Measurements from ENCODE around the gene FASN.

The FASN gene

DNA sequence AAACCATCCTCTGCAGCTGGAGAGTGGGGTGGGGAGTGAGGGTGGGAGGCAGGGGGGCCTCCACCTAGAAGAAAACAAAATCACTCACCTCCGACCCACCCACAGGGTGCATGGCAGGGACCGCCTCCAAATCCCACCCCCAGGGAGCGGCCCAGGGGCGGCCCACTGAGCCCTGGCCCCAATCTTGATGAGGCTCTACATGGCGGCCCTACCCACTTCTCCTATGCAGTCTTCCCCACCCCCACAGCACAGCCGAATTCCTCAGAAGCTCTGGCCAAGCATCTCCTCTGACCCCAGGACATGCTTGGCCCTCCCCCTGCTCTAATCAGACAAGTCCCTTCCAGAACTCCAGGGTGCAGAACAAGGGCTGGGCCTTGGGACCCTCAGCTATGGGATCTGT is 18.2 kb upstream of the FASN start:
- Histone ChIP-seq H3K9me3 (ENCODE audit: insufficient read depth, low read length) (no peaks in the 10 kb centered on the region), H2AFZ (ENCODE audit: low read depth, low read length) (no peak overlapping the region), H4K20me1 (ENCODE audit: insufficient read depth, low read length) (no peaks in the 10 kb centered on the region), H3K4me2 (ENCODE audit: low read length) (no peak overlapping the region), H3K4me1 (ENCODE audit: low read length) (no peaks in the 10 kb centered on the region), H3K4me3 (ENCODE audit: low read length) (no peak overlapping the region), H3K79me2 (ENCODE audit: low read length) (no peaks in the 10 kb centered on the region), H3K36me3 (replicated peaks; ENCODE audit: low read depth, low read length) (no peaks in the 10 kb centered on the region), H3K27me3 (ENCODE audit: low read depth, low read length) (no peaks in the 10 kb centered on the region), H3K9ac (ENCODE audit: low read length) (no peak overlapping the region), H3K27ac (ENCODE audit: low read length) (no peak overlapping the region)
- TF ChIP-seq, protein P1, sequence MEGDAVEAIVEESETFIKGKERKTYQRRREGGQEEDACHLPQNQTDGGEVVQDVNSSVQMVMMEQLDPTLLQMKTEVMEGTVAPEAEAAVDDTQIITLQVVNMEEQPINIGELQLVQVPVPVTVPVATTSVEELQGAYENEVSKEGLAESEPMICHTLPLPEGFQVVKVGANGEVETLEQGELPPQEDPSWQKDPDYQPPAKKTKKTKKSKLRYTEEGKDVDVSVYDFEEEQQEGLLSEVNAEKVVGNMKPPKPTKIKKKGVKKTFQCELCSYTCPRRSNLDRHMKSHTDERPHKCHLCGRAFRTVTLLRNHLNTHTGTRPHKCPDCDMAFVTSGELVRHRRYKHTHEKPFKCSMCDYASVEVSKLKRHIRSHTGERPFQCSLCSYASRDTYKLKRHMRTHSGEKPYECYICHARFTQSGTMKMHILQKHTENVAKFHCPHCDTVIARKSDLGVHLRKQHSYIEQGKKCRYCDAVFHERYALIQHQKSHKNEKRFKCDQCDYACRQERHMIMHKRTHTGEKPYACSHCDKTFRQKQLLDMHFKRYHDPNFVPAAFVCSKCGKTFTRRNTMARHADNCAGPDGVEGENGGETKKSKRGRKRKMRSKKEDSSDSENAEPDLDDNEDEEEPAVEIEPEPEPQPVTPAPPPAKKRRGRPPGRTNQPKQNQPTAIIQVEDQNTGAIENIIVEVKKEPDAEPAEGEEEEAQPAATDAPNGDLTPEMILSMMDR (IDR thresholded peaks at IDR 0.05; ENCODE audit: low read depth, low read length) = no peak
- no peak for TF ChIP-seq EZH2phosphoT487 (IDR thresholded peaks at IDR 0.05; ENCODE audit: low read depth)

DNA sequence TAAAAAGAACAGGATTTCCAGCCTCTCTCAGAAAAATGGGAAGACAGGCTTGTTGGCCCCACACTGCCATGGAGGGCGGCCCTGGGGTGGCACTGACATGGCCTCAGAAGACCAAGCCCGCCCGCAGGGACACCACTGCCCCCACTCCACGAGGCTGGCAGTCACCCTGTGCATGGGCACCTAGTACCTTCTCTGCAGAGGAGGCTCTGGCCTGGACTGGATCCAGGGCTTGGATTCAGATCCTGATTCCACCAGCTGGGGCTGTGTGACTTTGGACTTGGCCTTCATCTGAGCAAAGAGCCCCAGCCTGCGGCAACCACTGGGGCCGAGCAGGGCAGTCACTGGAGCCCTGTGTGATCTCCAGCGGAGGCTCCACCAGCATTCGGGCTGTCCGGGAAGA is 16.8 kb upstream of the FASN start:
- Histone ChIP-seq H4K20me1 (ENCODE audit: insufficient read depth, low read length) (no peaks in the 10 kb centered on the region), H2AFZ (ENCODE audit: low read depth, low read length) (no peak overlapping the region), H3K4me2 (ENCODE audit: low read length) (no peak overlapping the region), H3K4me1 (ENCODE audit: low read length) (no peaks in the 10 kb centered on the region), H3K9ac (ENCODE audit: low read length) (no peak overlapping the region), H3K27me3 (ENCODE audit: low read depth, low read length) (no peaks in the 10 kb centered on the region), H3K36me3 (replicated peaks; ENCODE audit: low read depth, low read length) (no peaks in the 10 kb centered on the region), H3K27ac (ENCODE audit: low read length) (no peak overlapping the region), H3K4me3 (ENCODE audit: low read length) (no peak overlapping the region), H3K9me3 (ENCODE audit: insufficient read depth, low read length) (no peaks in the 10 kb centered on the region), H3K79me2 (ENCODE audit: low read length) (no peaks in the 10 kb centered on the region)
- TF ChIP-seq, protein P1 (IDR thresholded peaks at IDR 0.05; ENCODE audit: low read depth, low read length) = no peak
- no peak for TF ChIP-seq EZH2phosphoT487 (IDR thresholded peaks at IDR 0.05; ENCODE audit: low read depth)

DNA sequence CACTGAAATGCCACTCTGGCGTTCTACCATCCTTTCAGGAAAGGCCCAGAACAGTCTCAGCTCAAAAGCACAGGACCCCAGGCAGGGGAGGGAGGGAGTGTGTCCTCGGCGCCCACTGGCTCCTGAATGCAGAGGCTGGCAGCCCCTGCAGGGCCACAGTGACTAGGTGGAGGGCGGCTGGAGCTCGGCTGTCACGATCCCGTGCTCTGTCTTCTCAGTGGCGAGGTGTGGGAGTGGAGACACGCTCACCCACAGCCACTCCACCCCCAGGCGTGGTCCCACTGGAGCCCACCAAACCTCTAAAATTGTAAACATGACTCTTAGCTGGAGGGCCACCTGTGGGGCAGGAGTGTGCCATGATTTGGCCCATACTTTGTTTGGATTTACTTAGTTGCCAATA is 16.4 kb upstream of the FASN start:
- no peaks in the 10 kb centered on the region for H4K20me1 ChIP-seq (ENCODE audit: insufficient read depth, low read length)
- no peaks in the 10 kb centered on the region for H3K4me1 ChIP-seq (ENCODE audit: low read length)
- H3K4me3 ChIP-seq (ENCODE audit: low read length) = no peak overlapping the region
- H3K4me2 ChIP-seq (ENCODE audit: low read length) = no peak overlapping the region
- H3K36me3 ChIP-seq (replicated peaks; ENCODE audit: low read depth, low read length) = no peaks in the 10 kb centered on the region
- no peaks in the 10 kb centered on the region for H3K79me2 ChIP-seq (ENCODE audit: low read length)
- no peaks in the 10 kb centered on the region for H3K27me3 ChIP-seq (ENCODE audit: low read depth, low read length)
- TF ChIP-seq EZH2phosphoT487 (IDR thresholded peaks at IDR 0.05; ENCODE audit: low read depth) = no peak
- TF ChIP-seq, protein P1 (IDR thresholded peaks at IDR 0.05; ENCODE audit: low read depth, low read length) = no peak
- H3K9me3 ChIP-seq (ENCODE audit: insufficient read depth, low read length) = no peaks in the 10 kb centered on the region
- H3K27ac ChIP-seq (ENCODE audit: low read length) = no peak overlapping the region
- H2AFZ ChIP-seq (ENCODE audit: low read depth, low read length) = no peak overlapping the region
- no peak overlapping the region for H3K9ac ChIP-seq (ENCODE audit: low read length)

DNA sequence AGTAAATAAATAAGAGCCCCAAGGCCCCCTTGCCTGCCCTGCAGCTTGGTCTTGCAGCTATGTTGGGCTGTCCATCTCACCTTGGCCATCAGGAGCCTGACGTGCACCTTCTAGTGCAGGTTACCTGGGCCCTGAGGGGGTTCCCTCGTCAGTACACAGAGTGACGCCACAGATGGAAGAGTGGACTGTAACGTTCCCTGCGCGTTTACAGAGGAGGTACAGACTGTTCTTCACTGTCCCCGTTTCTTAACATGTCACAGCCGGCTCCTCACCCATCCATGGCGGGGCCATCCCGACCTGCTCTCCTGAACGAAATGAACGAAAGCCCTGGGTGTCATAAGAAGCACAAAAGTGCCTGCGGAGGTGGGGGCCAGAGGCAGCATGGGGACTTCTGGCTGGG is 15.9 kb upstream of the FASN start:
- Histone ChIP-seq H3K27ac (ENCODE audit: low read length) (no peak overlapping the region), H3K4me1 (ENCODE audit: low read length) (no peaks in the 10 kb centered on the region), H3K9ac (ENCODE audit: low read length) (no peak overlapping the region)

More for the DNA sequence above, 15.9 kb upstream of the FASN start:
- H2AFZ ChIP-seq (ENCODE audit: low read depth, low read length) = no peak overlapping the region
- no peak overlapping the region for H3K4me2 ChIP-seq (ENCODE audit: low read length)
- H3K36me3 ChIP-seq (replicated peaks; ENCODE audit: low read depth, low read length) = no peaks in the 10 kb centered on the region
- no peaks in the 10 kb centered on the region for H3K79me2 ChIP-seq (ENCODE audit: low read length)
- no peaks in the 10 kb centered on the region for H3K27me3 ChIP-seq (ENCODE audit: low read depth, low read length)
- no peaks in the 10 kb centered on the region for H3K9me3 ChIP-seq (ENCODE audit: insufficient read depth, low read length)
- no peak for TF ChIP-seq EZH2phosphoT487 (IDR thresholded peaks at IDR 0.05; ENCODE audit: low read depth)
- TF ChIP-seq, protein P1 (IDR thresholded peaks at IDR 0.05; ENCODE audit: low read depth, low read length) = no peak
- H4K20me1 ChIP-seq (ENCODE audit: insufficient read depth, low read length) = no peaks in the 10 kb centered on the region
- no peak overlapping the region for H3K4me3 ChIP-seq (ENCODE audit: low read length)
